ENCODE data around the gene PALLD.
"Not testable (repeated sequence)": the region's sequence is repeated elsewhere in the genome, so short reads cannot be mapped to it uniquely, and the experiment has no call there.

The PALLD gene

GRCh38 chr4:168491563-168491962 is 5.3 kb upstream of the PALLD start:
- DNase-seq (ENCODE audit: low spot score), result no peak

- DNase-seq (ENCODE audit: low spot score), result no peak
Observed at GRCh38 chr4:168498251-168498650, 1.4 kb downstream of the PALLD start.

DNA sequence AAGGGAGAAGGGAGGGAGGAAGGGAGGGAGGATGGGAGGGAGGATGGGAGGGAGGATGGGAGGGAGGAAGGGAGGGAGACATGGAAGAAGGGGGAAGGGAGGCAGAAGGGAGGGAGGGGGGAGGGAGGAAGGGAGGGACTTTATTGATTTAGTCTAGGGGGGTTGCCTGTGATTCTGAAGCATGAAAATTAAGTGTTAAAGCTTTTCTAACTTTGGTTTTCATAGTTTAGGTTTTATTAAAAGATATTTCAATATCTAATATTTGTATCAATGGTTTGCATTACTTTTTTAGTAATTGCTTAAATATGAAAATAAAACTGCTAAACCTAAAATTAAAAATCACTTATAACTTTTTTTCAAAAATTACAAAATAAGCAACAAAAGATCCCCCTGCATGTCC is 2.4 kb downstream of the PALLD start:
- DNase-seq (ENCODE audit: low spot score), result no peak

- DNase-seq (ENCODE audit: low spot score), result no peak
Observed at GRCh38 chr4:168501407-168501806, 4.6 kb downstream of the PALLD start.

GRCh38 chr4:168502861-168503260 is 6.0 kb downstream of the PALLD start:
- DNase-seq (ENCODE audit: low spot score), result no peak

DNA sequence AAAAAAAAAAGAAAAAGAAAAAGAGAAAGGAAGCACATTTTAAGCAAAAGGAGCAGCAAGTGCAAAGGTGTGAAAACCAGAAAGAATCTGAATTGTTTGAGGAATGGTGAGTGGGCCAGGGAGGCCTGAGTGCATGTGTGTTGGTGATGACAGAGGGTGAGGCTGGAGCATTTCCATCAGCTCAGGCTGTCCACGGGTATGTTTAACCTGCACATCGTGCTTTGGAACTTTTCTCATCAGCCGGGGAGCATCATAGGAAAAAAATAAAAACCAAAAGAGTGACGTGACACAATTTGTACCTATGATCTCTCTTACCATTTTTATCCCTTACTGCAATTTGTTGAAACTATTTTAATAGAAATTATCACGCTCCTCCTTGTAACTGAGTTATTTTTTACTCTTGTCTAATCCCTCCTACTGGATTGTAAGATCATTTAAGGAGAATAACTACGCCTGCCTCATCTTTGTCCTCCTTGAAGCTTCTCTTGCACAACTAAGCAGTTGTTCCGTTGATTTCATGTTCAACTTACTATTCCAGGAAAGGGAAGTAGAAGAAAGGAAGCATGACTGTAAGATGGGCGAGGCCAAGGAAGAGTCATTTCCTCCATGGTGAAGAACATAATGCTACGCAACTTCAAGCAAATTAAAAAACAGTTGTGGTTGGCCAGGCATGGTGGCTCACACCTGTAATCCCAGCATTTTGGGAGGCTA is 7.0 kb downstream of the PALLD start:
- DNase-seq (ENCODE audit: low spot score), result no peak

- DNase-seq (ENCODE audit: low spot score), result no peak
Observed at GRCh38 chr4:168504526-168504925, 7.7 kb downstream of the PALLD start.

DNA sequence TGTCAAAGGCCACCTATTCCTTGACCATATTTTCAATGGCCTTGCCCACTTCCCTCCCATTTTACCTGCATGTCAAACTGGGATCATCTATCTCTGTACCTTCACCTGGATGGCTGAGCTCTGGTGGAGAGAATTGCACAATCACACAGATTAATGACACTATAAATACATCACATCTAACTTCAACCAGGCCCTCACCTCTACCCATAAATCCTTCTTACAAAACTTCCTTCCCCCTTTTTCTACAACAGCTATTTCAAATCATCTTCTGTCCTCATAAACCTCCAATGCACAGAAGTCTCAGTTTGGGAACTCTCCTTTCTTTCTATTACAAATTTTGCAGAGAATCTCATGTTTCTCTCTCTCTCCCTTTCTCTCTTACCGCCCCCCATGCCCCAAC is 9.2 kb downstream of the PALLD start:
- DNase-seq (ENCODE audit: low spot score), result no peak

GRCh38 chr4:168507178-168507815 is 10.4 kb downstream of the PALLD start:
- no peak for DNase-seq (ENCODE audit: low spot score)

DNA sequence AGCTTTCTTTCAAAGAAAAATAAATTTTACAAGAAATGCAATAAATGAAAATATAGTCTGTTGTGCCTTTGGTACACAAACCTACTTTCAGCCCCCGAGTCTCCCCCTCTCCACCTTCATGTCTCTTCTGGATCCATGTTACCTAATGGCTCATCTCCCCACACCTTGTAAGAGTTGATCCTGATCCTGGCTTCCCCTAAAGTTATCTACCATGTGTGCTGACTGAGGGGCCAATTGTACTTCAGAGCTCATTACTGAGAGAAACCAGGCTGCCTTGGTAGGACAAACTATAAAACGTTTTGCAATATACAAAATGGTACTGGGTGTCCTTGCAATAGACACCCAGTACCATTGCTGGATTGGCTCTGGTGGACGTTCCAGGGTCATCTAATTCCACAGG is 11.8 kb downstream of the PALLD start:
- DNase-seq (ENCODE audit: low spot score), result no peak

DNA sequence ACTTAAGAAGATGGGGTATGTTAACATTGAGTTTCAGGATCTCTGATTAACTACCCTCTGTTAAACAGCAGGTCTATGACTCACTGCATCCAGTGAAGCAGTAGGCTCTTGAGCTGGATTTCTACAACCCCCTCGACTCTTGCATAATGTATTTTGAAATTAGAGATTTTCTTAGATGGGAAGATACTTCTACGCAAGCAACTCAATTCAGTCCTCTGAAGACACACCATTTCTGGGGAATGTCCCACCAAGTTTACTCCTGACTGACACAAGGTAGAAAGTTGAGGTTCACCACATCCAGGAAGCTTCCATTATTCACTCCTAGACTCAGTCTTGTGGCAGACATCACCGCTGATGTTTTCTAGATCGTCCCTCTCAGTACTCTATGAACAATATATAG is 12.9 kb downstream of the PALLD start:
- peak; percentile 43 for DNase-seq (ENCODE audit: low spot score)

DNA sequence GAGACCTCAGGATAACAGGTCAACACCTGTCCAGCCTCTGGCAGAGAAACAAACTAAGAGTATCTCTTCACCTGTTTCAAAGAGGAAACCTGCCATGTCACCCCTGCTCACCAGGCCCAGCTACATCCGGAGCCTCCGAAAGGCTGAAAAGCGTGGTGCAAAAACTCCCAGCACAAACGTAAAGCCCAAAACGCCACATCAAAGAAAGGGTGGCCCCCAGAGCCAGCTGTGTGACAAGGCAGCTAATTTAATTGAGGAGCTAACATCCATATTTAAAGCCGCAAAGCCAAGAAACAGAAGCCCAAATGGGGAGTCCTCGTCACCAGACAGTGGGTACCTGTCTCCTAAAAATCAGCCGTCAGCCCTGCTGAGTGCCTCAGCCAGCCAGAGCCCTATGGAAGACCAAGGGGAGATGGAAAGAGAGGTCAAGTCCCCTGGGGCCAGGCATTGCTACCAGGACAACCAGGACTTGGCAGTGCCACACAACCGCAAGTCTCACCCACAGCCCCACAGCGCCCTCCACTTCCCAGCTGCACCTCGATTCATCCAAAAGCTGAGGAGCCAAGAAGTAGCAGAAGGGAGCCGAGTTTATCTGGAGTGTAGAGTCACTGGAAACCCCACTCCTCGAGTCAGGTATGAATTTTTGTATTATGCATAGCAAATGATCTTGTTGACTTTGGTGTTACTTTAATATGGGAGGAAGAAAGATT is 15.1 kb downstream of the PALLD start:
- DNase-seq (ENCODE audit: low spot score), result peak; percentile 61

DNA sequence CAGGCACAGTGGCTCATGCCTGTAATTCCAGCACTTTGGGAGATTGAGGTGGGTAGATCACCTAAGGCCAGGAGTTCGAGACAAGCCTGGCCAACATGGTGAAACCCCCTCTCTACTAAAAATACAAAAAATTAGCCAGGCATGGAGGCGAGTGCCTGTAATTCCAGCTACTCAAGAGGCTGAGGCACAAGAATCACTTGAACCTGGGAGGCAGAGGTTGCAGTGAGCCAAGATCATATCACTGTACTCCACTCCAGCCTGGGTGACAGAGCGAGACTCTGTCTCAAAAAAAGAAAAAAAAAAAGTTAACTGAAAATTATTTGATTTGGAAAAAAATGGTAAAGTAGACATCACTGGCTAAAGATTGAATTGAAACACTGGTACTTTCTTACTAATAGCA is 17.0 kb downstream of the PALLD start:
- not testable (repeated sequence) for DNase-seq (ENCODE audit: low spot score)

DNA sequence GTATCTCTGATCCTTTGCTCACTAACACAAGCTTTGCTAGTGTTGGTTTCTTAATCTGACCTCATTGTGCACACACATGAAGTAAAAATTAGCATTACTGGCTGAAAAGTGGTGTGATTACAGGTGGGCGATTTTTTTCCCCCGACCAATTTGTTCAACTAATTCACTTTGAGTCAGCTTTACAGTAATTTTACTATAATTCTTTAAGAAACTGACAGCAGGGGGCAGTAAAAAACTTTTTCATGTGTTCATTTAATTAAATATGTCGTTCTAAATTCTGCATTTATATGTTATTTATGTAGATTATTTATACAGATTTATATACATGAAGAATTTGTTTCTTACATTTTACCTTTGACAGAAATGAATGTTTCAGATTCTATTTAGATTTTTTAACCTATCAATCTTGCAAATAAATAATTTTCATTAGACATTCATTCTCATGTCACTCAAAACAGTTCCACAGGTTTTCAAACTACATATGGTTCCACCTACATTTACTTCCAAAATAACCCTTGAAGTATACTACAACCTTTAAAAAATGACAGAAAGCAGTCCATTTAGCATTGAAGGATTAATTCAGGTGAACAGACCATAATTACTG is 17.5 kb downstream of the PALLD start:
- DNase-seq (ENCODE audit: low spot score), result peak; percentile 53

GRCh38 chr4:168515222-168516011 is 18.6 kb downstream of the PALLD start:
- DNase-seq (ENCODE audit: low spot score), result no peak

- DNase-seq (ENCODE audit: low spot score), result no peak
Observed at GRCh38 chr4:168516841-168517240, 20.0 kb downstream of the PALLD start.

DNA sequence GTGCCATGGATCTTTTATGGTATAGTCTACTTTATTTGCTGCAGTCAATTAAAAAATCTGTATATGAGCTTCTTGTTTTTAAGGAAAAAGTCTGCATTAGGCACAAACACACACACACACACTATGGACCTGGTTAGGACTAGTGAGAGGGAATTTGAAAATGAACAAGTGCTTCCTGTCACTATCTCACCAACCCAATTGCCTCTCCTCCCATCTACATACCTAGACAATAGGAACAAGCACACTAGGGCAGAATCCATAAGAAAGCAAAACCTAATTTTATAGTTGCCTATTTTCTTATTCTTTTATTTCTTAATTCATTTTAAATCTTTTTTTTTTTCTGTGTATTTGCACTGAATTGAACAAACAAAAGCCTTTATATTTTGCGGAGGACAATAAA is 22.7 kb downstream of the PALLD start:
- DNase-seq (ENCODE audit: low spot score), result no peak

DNA sequence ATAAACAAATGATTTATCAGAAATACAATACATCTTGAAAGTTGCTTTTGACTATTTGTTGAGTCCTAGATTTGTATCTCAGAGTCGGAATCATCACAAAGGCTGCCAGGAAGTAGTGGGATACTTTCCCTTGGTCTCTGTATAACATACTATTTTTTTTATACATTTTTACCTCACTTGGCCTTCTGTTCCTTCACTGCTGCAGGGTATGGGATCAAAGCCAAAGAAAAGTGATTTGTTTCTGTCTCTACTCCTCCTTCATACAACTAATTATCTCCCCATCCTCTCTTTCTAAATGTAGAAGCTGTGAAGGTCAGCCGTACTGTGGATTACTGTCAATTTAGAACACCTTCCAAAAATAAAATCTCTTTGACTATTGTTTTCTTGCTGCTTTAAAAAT is 24.9 kb downstream of the PALLD start:
- no peak for DNase-seq (ENCODE audit: low spot score)

DNA sequence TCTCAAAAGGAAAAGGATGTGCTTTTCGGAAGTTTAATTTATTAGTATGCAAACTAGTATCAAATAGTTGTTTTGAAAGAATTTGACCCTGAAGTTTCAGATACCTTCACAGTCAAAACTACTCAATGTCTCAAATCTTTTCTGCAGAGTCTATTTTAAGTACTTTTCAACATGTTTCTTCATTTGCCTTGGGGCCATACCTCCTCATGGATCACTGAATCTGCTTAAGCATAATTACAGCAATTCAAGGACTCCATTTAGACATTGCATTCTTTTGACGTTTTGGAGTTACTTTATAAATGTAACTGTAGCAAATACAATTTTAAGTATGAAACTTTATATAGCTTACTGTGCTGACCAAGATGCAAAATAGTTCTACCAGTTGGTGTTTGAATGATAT is 25.5 kb downstream of the PALLD start:
- DNase-seq (ENCODE audit: low spot score), result no peak

GRCh38 chr4:168522829-168523489 is 26.1 kb downstream of the PALLD start:
- DNase-seq (ENCODE audit: low spot score), result no peak

- DNase-seq (ENCODE audit: low spot score), result no peak
Observed at GRCh38 chr4:168524006-168524405, 27.2 kb downstream of the PALLD start.

DNA sequence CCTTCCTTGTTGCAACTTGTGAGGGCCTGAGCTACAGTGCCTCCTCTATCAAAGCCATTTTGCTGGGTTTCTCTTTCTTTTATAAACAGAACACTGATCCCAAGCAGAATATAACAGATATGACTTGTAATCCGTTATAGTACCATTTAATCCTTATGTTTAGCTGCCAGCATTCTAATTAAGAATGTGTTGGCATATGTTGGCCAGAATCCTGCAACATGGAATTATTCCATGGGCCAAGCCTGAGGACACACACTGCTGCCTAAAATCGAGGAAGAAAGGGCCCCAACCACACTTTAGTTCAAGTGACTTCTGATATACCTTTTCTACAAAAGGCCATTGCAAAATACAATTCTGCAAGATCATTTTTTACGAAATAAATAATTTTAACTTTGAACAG is 28.0 kb downstream of the PALLD start:
- no peak for DNase-seq (ENCODE audit: low spot score)
